Heart left ventricle (tissue), 16 donors: ENCODE results near the gene CRHR1. TPM values are rescaled to one million over a fixed set of nuclear protein-coding genes. Genes with fewer than 3 reads are reported as not detected.

Experiments used
- ATAC-seq, 4 donors: fragments of 200-7000 bp; cut with Tn5 transposase; one replicate each; pipeline ENCODE4 v1.9.1; 2020 to 2022; ENCODE audit warnings: moderate library complexity in 4 of 4, mild to moderate bottlenecking in 3 of 4, moderate number of reproducible peaks in 1 of 4
- DNase-seq, 5 donors: peaks; one replicate each; pipeline ENCODE4 v3.0.0-alpha.2; 2020
- H3K27ac ChIP-seq, 12 donors: fragments of 200-600 bp; sonication (generic) in 4 of 12; one replicate each; pipeline versions ENCODE4 v1.5.0 to v1.8.0; 2016 to 2022; ENCODE audit warnings: mild to moderate bottlenecking in 2 of 12
- H3K27me3 ChIP-seq, 9 donors: fragments of 200-600 bp; sonication (generic) in 2 of 9; one replicate each; pipeline versions ENCODE4 v1.5.1 to v1.8.0; 2016 to 2022; ENCODE audit warnings: mild to moderate bottlenecking in 3 of 9
- H3K36me3 ChIP-seq, 9 donors: fragments of 200-600 bp; sonication (generic) in 2 of 9; one replicate each; pipeline versions ENCODE4 v1.5.0 to v1.8.0; 2018 to 2022; ENCODE audit warnings: mild to moderate bottlenecking in 2 of 9
- H3K4me1 ChIP-seq, 12 donors: fragments of 200-600 bp; sonication (generic) in 4 of 12; one replicate each; pipeline versions ENCODE4 v1.5.0 to v1.8.0; 2016 to 2022; ENCODE audit warnings: mild to moderate bottlenecking in 3 of 12
- H3K4me3 ChIP-seq, 12 donors: fragments of 200-600 bp; sonication (generic) in 4 of 12; one replicate each; pipeline versions ENCODE4 v1.5.0 to v1.8.0; 2017 to 2022; ENCODE audit warnings: mild to moderate bottlenecking in 9 of 12, moderate library complexity in 4 of 12
- H3K9me3 ChIP-seq, 12 donors: fragments of 200-600 bp; sonication (generic) in 4 of 12; one replicate each; pipeline versions ENCODE4 v1.5.0 to v1.8.0; 2016 to 2022; ENCODE audit warnings: mild to moderate bottlenecking in 1 of 12
- POLR2A ChIP-seq, 2 donors: fragments of 450-650 bp; IDR thresholded peaks; one replicate each; pipeline ENCODE4 v1.6.1; 2017; ENCODE audit warnings: antibody characterized with exemption in 2 of 2, mild to moderate bottlenecking in 2 of 2, moderate library complexity in 2 of 2
- WGBS, 4 donors: extraction: QIAGEN DNeasy Blood & Tissue Kit in 2 of 4; methylation state at CpG; one replicate each; pipeline versions ENCODE4 v1.1.5 to v1.1.7; 2013 to 2018; 5-methylcytosine and 5-hydroxymethylcytosine counted together
- intact Hi-C, 10 donors: fragments of 100-400 bp; cut with DNase I; formaldehyde crosslinking; loops; one replicate each; pipeline versions ENCODE4 v1.11.1 to v1.14.2; 2022
- polyA plus RNA-seq, 2 donors: library from polyadenylated mRNA; stranded (reverse); fragments of 200-250 nt; gene quantifications; one replicate each; pipeline ENCODE4 v1.2.3, GENCODE V29; 2013
- total RNA-seq, 9 donors: library from RNA; depleted of rRNA in 2 of 9; stranded (reverse); fragments of >200 nt in 2 of 9; fragmentation: NEBNext Ultra II Directional in 3 of 9; extraction: Animal tissue kit (Norgen Biotek cat#: 25700) in 3 of 9; gene quantifications; one replicate each; pipeline versions ENCODE4 v1.1.0 to v1.2.4, GENCODE V29; 2016 to 2023
- TF ChIP-seq, protein P1 (sequence below), 12 donors: fragments of 200-600 bp; sonication (generic) in 4 of 12; IDR thresholded peaks; one replicate each; pipeline versions ENCODE4 v1.5.0 to v1.8.0; 2018 to 2022; ENCODE audit warnings: antibody characterized with exemption in 12 of 12, mild to moderate bottlenecking in 5 of 12
- donor health status: ischemic (EF 13 %, LVEDD 7.1; RV severe dilation, severe dysfunction).
- donor health status: healthy with polysubstance abuse.
- donor health status: DM: no; HTN: yes; CAD: no.
- donor health status: DM: no; HTN: no; CAD: no.
- donor health status: ischemic (EF 25% LVEDD 6.9; RV normal size, moderate dysfunction).
- donor health status: ischemic (EF 25% LVEDD 5.7; RV mildly dilated, moderate dysfunction).
- donor health status: healthy.
- donor health status: DM: yes; HTN: yes; CAD: no.
- donor health status: ischemic (EF 35%, LVEDD 5.7; RV mildly dilated, moderate dysfunction).
- donor health status: nonischemic (EF 11% LVEDD 7.7; RV severe dilation, severe dysfunction).
- donor health status: DM: yes; HTN: yes; CAD: no.
- donor health status: PGD.
- donor health status: ischemic (EF 29% LVEDD 5.4; RV normal size, mild dysfunction).
- donor health status: nonischemic (EF 23%, LVEDD 6.1; RV moderate dilation, normal function).

CRHR1 gene
- total and polyA plus RNA-seq, 11 donors, result 0.52 TPM; not detected in 10

DNA sequence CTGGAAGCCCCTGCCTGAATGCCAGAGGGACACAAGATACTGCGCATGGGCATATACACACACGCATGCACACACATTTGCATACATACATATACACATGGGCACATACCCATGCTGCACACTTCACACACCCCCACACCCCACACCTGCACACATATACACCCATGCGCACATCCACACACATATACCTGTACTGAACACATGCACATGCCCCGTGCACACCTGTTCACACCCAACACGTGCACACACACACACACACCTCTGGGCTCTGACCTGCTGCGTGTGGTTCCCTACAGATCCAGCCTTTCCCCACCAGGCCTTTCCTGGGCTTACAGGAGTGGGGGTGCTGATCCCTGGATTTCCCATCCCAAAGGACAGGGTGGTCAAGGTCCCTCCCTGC, 66.9 kb downstream of the CRHR1 start:
- 80 to 84% (median 83%) methylated on average over 6 of the region's 6 CpGs for whole genome bisulfite sequencing, 4 donors
- H3K4me1 ChIP-seq, result peaks cover 0 to 3% (median 0%) of the 10 kb centered on the region in 12 donors

DNA sequence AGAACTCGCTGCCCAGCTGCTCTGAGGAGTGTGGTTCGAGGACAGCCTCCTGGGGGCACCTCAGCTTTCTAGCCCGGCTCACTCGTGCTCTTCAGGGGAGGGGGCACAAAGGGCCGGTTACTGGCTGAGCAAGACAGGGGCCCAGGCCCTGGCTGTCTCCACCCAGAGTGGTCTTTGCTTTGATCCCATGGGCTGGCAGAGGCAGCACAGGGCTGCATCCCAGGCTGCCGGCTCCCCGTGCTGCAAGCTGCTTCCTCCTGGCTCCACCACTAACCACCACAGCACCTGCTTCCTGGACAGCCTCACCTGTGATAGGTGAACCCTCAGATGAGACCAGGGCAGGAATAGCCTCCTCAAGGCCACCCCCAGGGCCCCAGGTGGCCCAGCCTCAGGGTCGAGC, 67.3 kb downstream of the CRHR1 start:
- intact Hi-C loops, result loop anchor here in 8 of 10 donors (5.0 kb wide), 3 partner anchors 129 to 214 kb away; no protein-coding TSS in a partner anchor
- Histone ChIP-seq H3K27me3 (peaks cover 0 to 23% (median 0%) of the 10 kb centered on the region in 9 donors), H3K36me3 (no peaks in the 10 kb centered on the region), H3K27ac (no peak overlapping the region), H3K4me1 (peaks cover 0 to 3% (median 0%) of the 10 kb centered on the region in 12 donors), H3K4me3 (no peak overlapping the region), H3K9me3 (no peaks in the 10 kb centered on the region)
- DNase-seq, result peak in 1 of 5 donors; percentile 42
- ATAC-seq, result no peak
- 35 to 46% (median 38%) methylated on average over 3 to 8 of the region's 8 CpGs for whole genome bisulfite sequencing, 4 donors
- TF ChIP-seq POLR2A (IDR thresholded peaks at IDR 0.05), result no peak
- TF ChIP-seq, protein P1, sequence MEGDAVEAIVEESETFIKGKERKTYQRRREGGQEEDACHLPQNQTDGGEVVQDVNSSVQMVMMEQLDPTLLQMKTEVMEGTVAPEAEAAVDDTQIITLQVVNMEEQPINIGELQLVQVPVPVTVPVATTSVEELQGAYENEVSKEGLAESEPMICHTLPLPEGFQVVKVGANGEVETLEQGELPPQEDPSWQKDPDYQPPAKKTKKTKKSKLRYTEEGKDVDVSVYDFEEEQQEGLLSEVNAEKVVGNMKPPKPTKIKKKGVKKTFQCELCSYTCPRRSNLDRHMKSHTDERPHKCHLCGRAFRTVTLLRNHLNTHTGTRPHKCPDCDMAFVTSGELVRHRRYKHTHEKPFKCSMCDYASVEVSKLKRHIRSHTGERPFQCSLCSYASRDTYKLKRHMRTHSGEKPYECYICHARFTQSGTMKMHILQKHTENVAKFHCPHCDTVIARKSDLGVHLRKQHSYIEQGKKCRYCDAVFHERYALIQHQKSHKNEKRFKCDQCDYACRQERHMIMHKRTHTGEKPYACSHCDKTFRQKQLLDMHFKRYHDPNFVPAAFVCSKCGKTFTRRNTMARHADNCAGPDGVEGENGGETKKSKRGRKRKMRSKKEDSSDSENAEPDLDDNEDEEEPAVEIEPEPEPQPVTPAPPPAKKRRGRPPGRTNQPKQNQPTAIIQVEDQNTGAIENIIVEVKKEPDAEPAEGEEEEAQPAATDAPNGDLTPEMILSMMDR (IDR thresholded peaks at IDR 0.05), result no peak

More for the DNA sequence above, 66.9 kb downstream of the CRHR1 start:
- Histone ChIP-seq H3K27ac (no peak overlapping the region), H3K9me3 (no peaks in the 10 kb centered on the region), H3K36me3 (no peaks in the 10 kb centered on the region), H3K4me3 (no peak overlapping the region), H3K27me3 (peaks cover 0 to 25% (median 0%) of the 10 kb centered on the region in 9 donors)
- intact Hi-C loops, result loop anchor here in 8 of 10 donors (5.0 kb wide), 3 partner anchors 129 to 214 kb away; no protein-coding TSS in a partner anchor
- TF ChIP-seq POLR2A (IDR thresholded peaks at IDR 0.05), result no peak
- DNase-seq (peak in 1 of 5 donors; percentile 51), ATAC-seq (no peak)

DNA sequence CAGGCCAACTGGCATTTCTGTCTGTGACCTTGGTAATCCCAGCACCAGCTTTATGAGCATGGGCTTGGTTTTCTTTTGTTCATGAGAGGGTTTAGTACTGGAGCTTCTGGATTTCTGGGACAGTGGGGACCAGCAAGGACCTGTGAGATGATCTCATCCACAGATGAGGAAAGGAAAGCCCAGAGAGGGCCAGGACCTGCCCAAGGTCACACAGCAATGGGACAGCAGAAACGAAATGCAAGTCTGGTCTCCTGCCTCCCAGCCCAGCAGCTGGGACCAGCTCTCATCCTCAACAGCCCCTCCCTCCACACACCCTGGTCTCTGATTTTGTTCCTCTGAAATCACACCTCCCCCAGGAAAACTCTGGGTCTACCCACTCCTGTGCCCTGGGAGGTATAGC, 67.8 kb downstream of the CRHR1 start:
- no peak for TF ChIP-seq POLR2A (IDR thresholded peaks at IDR 0.05)
- TF ChIP-seq, protein P1 (IDR thresholded peaks at IDR 0.05), result no peak
- no peak overlapping the region for H3K27ac ChIP-seq
- intact Hi-C loops, result loop anchor here in 8 of 10 donors (1.0 to 5.0 kb wide), 4 partner anchors 130 to 215 kb away; no protein-coding TSS in a partner anchor
- peaks cover 0 to 23% (median 0%) of the 10 kb centered on the region in 9 donors for H3K27me3 ChIP-seq
- WGBS, 4 donors, result 64 to 100% (median 78%) methylated on average over 1 of the region's 1 CpG
- no peaks in the 10 kb centered on the region for H3K9me3 ChIP-seq
- DNase-seq (no peak), ATAC-seq (no peak)
- H3K36me3 ChIP-seq, result no peaks in the 10 kb centered on the region
- no peak overlapping the region for H3K4me3 ChIP-seq
- H3K4me1 ChIP-seq, result peaks cover 0 to 3% (median 0%) of the 10 kb centered on the region in 12 donors

DNA sequence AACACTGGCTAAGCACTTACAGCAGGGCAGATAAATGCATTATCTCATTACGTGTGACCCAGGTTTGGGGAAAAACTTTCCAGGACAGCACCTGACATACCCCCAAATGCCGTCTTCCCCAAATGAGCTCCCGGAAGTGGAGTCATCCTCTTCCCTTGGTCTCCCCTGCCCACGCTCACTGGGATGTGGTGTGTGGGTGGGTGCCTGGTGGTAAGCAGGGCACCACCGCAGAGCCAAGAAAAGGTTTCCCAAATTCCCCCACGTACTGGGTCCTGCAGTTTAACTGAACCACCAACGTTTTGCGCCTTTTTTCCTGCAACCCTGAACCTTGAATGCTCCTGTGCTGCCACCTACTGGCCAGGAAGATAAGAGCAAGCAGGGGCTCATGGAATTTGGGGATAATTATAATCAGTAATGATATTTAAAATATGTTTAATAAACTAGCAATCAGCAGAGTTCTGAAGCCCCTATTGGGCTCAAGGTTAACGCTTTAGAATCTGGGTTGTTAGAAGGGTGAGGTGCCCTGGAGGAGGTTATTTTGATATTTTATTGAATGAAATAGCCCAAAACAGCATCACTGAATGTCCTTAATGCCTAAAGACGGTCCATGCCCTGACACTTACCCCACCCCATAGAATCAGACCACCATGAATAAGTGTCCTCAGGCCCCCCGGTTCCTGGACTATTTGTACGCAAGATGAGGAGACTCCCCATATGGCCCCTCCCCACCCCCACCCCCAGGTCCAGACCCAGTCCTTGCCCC, 68.6 kb downstream of the CRHR1 start:
- 25 to 30% (median 26%) methylated on average over 12 of the region's 12 CpGs for WGBS, 4 donors
- Histone ChIP-seq H3K36me3 (no peaks in the 10 kb centered on the region), H3K27ac (no peak overlapping the region), H3K4me3 (no peak overlapping the region), H3K4me1 (peaks cover 0 to 3% (median 0%) of the 10 kb centered on the region in 12 donors), H3K27me3 (peaks cover 0 to 23% (median 0%) of the 10 kb centered on the region in 9 donors), H3K9me3 (no peaks in the 10 kb centered on the region)
- ATAC-seq (no peak), DNase-seq (peak in 2 of 5 donors; percentile 40 to 48)
- no peak for TF ChIP-seq POLR2A (IDR thresholded peaks at IDR 0.05)
- TF ChIP-seq, protein P1 (IDR thresholded peaks at IDR 0.05), result peak; percentile 79 to 91 (median 86)
- intact Hi-C loops, result loop anchor here in 8 of 10 donors (1.0 to 5.0 kb wide), 4 partner anchors 130 to 215 kb away; no protein-coding TSS in a partner anchor
